Measurements from ENCODE around the gene CLEC17A.

The CLEC17A gene

GRCh38 chr19:14555918-14556661 lies 26.8 kb upstream of the CLEC17A start:
- TF ChIP-seq, protein P1, sequence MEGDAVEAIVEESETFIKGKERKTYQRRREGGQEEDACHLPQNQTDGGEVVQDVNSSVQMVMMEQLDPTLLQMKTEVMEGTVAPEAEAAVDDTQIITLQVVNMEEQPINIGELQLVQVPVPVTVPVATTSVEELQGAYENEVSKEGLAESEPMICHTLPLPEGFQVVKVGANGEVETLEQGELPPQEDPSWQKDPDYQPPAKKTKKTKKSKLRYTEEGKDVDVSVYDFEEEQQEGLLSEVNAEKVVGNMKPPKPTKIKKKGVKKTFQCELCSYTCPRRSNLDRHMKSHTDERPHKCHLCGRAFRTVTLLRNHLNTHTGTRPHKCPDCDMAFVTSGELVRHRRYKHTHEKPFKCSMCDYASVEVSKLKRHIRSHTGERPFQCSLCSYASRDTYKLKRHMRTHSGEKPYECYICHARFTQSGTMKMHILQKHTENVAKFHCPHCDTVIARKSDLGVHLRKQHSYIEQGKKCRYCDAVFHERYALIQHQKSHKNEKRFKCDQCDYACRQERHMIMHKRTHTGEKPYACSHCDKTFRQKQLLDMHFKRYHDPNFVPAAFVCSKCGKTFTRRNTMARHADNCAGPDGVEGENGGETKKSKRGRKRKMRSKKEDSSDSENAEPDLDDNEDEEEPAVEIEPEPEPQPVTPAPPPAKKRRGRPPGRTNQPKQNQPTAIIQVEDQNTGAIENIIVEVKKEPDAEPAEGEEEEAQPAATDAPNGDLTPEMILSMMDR (IDR thresholded peaks at IDR 0.05; ENCODE audit: low read depth, low read length) = no peak
- no peak for DNase-seq (ENCODE audit: extremely low read depth, low read depth)

- peak; percentile 38 for DNase-seq (ENCODE audit: extremely low read depth, low read depth)
These were observed 26.2 kb upstream of the CLEC17A start for GRCh38 chr19:14556662-14557188.

DNA sequence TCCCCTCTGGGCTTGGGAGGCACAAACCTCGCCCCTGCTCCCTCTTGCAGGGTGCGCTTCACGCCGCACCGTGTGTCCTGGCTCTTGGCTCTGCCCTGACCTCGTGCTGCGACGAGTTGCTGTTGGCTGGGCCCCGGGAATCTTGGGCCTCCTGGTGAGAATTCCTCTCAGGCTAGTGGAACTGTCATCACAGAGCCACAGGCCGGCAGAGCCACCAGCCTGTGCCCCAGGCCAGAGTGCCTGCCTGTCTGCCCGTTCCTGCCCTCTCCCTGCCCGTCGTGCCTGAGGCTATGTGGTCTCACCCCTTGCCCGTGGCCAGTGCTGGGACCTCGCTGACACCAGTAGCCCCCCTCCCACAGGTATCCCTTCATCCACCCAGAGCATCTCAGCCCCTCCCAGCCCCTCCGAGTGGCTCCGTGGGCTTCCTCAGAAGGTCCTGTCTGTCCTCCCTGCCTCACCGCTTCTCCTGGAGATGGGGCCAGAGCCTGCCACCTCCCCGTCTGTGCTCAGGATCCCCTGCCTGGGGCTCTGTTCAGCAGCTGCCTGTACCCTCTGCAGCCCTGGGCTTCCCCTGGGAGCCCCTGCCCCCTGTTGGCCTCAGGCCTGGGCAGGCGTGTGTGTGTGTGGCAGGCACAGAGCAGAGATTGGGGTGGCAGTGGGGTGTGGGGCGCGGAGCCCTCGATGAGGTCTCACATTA lies 24.4 kb upstream of the CLEC17A start:
- no peak for DNase-seq (ENCODE audit: extremely low read depth, low read depth)
- TF ChIP-seq, protein P1 (IDR thresholded peaks at IDR 0.05; ENCODE audit: low read depth, low read length) = no peak

More at GRCh38 chr19:14556662-14557188, 26.2 kb upstream of the CLEC17A start:
- TF ChIP-seq, protein P1 (IDR thresholded peaks at IDR 0.05; ENCODE audit: low read depth, low read length) = peak; percentile 98

GRCh38 chr19:14559916-14560775 lies 22.7 kb upstream of the CLEC17A start:
- DNase-seq (ENCODE audit: extremely low read depth, low read depth) = no peak
- TF ChIP-seq, protein P1 (IDR thresholded peaks at IDR 0.05; ENCODE audit: low read depth, low read length) = no peak

GRCh38 chr19:14560776-14561108 lies 22.1 kb upstream of the CLEC17A start:
- no peak for DNase-seq (ENCODE audit: extremely low read depth, low read depth)
- TF ChIP-seq, protein P1 (IDR thresholded peaks at IDR 0.05; ENCODE audit: low read depth, low read length) = no peak

DNA sequence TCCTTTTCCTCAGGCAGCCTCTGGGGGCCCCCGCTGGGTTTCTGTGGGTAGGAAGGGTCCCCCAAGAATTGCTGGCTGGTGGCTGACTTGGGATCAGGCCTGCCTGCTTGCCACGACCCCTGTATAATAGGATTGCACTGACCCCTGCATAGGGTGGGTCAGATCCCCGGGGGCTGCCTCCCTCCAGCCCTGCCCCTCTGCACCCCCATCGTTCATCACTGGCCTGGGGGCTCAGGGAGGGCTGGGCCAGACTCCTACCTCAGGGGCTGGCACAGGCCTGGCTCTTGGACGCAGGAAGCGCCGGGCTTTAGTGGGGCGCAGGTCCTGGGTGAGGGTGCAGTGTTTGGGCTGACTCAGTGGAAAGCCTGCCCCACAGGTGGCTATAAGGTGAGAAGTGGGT lies 21.6 kb upstream of the CLEC17A start:
- no peak for DNase-seq (ENCODE audit: extremely low read depth, low read depth)
- TF ChIP-seq, protein P1 (IDR thresholded peaks at IDR 0.05; ENCODE audit: low read depth, low read length) = no peak
